ENCODE data around the gene MTRR. TPM values are rescaled to one million over a fixed set of nuclear protein-coding genes. Genes with fewer than 3 reads are reported as not detected.

MTRR gene
- total and polyA plus RNA-seq, 2 of the 4 experiments (the other 2 are of a cell fraction) = 33.2 to 33.5 TPM

DNA sequence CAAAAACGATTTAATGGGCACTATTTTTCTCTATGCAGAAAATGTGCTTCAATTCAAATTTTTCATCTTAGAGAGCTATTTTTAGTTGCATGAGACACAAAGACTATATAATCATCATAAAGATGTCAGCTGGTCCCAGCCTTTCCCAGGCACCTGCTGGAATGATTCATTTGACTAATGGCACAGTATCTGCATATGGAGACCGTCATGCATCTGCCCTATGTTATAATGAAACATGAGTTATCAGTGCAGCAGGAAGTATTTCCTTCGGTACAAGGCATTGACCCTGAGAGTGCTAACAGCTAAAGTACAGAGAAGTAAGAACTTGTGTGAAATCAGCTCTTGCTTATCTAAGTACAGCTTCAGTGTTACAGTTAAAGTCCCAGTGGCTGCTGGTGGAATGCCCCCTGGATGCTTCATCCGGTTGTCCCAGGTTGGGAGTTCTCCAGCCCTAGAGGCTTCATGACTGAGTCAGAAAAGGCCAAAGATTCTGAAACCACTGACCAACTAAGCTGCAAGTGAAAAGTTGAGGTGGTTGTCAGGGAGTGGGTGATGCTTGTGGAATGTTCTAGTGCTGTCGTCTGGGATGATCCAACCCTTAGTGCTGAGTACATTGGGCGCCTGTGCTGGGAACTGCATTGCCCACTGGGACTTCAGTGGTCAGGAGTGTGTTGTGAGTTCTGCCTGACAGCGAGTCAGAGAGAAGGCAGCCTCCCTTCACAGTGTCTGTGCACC, 57.2 kb downstream of the MTRR start:
- ChIA-PET CTCF (interaction anchor here (0.6 to 0.7 kb wide), 2 partner anchors 25 to 1081 kb away, joined by 3 to 4 read pairs; no protein-coding TSS in a partner anchor), POLR2A (ENCODE audit: unreplicated experiment) (no interaction called here)
- peak; percentile 99 for DNase-seq
- peak overlapping the region in 1 of 2 experiments; percentile 51; a peak in 2 of 4 replicates for H4K8ac ChIP-seq (ENCODE audit: low read depth in 2 of 2, low read length in 2 of 2)
- peak overlapping the region; percentile 23; the same call in 1 of the 2 replicates for H2BK20ac ChIP-seq (ENCODE audit: low read depth, low read length)
- dilution Hi-C loops (cut with HindIII; ENCODE audit: low sequenced_read_pairs, unreplicated experiment) (no loop called here), in situ Hi-C loops (cut with MboI; ENCODE audit: low sequenced_read_pairs) (loop anchor here (10.0 kb wide), 1 partner anchor 1279 kb away; no protein-coding TSS in a partner anchor), intact Hi-C loops (cut with micrococcal nuclease) (loop anchor here (5.0 to 10.0 kb wide), 2 partner anchors 919 to 1616 kb away; no protein-coding TSS in a partner anchor)
- WGBS, 2 experiments (ENCODE audit: extremely low coverage in 2 of 2, insufficient read length in 1 of 2) = no CpG with 5 or more reads among the region's 7 CpGs
- H2AFZ ChIP-seq (replicated peaks; ENCODE audit: low read length, poor library complexity) = peak overlapping the region; percentile 83
- peak overlapping the region; percentile 71; the same call in 1 of the 2 replicates for H3K14ac ChIP-seq (replicated peaks; ENCODE audit: low read depth, low read length)
- no peaks in the 10 kb centered on the region for H3K27me3 ChIP-seq (ENCODE audit: control insufficient read depth, insufficient read depth, low read length)
- peak overlapping the region; percentile 61 for H2BK5ac ChIP-seq (ENCODE audit: low read depth, low read length, poor library complexity, severe bottlenecking)
- H3K4ac ChIP-seq (ENCODE audit: low read depth, low read length) = peak overlapping the region; percentile 63; the same call in 1 of the 2 replicates
- peak overlapping the region; percentile 0; the same call in 1 of the 2 replicates for H3K27ac ChIP-seq (ENCODE audit: insufficient read depth, low read length)
- H3K23ac ChIP-seq (ENCODE audit: low read depth, low read length) = peak overlapping the region; percentile 86; the same call in 1 of the 2 replicates
- H3K4me2 ChIP-seq (ENCODE audit: low read depth, low read length) = peak overlapping the region; percentile 48; the same call in 1 of the 2 replicates
- H2AK9ac ChIP-seq (replicated peaks; ENCODE audit: low read depth, low read length, poor library complexity) = peak overlapping the region; percentile 68
- no peak overlapping the region for H3K56ac ChIP-seq (ENCODE audit: extremely low read depth, insufficient read depth, low read length)
- 0 out of 2 replicates have a peak overlapping the region, but pooled peaks have one; percentile 21 for H4K91ac ChIP-seq (ENCODE audit: insufficient read depth, low read depth, low read length)
- H3K9me1 ChIP-seq (ENCODE audit: insufficient read depth, low read length) = peaks cover 8% of the 10 kb centered on the region
- H3K9me3 ChIP-seq (ENCODE audit: control insufficient read depth, insufficient read depth, low read length) = no peaks in the 10 kb centered on the region
- H4K5ac ChIP-seq (ENCODE audit: low read depth, low read length) = no peak overlapping the region
- no peaks in the 10 kb centered on the region for H4K20me1 ChIP-seq (ENCODE audit: insufficient read depth, low read length)
- no peaks in the 10 kb centered on the region for H3K79me1 ChIP-seq (ENCODE audit: low read depth in 1 of 2, low read length in 2 of 2)
- no peaks in the 10 kb centered on the region for H3K36me3 ChIP-seq (ENCODE audit: control insufficient read depth, insufficient read depth, low read length)
- no peak overlapping the region for H2BK15ac ChIP-seq (ENCODE audit: low read depth, low read length)
- BruUV-seq (replicated peaks) = no TSS peak
- no peak overlapping the region for H3K4me3 ChIP-seq (ENCODE audit: insufficient read depth, low read depth, low read length)
- no peak overlapping the region for H3K9ac ChIP-seq (ENCODE audit: low read depth, low read length)
- peaks cover 2% of the 10 kb centered on the region for H3K4me1 ChIP-seq (ENCODE audit: control insufficient read depth, insufficient read depth, low read length)
- peak overlapping the region; percentile 45; the same call in 1 of the 2 replicates for H2BK120ac ChIP-seq (ENCODE audit: low read depth, low read length)
- peak; percentile 88 for ATAC-seq (ENCODE audit: low read depth)
- no peak overlapping the region for H3K18ac ChIP-seq (ENCODE audit: low read depth, low read length)
- H2AK5ac ChIP-seq (ENCODE audit: low read depth, low read length) = 0 out of 2 replicates have a peak overlapping the region, but pooled peaks have one; percentile 43
- TF ChIP-seq MAZ (IDR thresholded peaks at IDR 0.05; ENCODE audit: borderline replicate concordance, low read depth, low read length) = 0 out of 2 replicates have a peak, but pooled peaks have one; percentile 14
- no peak for TF ChIP-seq MXI1 (IDR thresholded peaks at IDR 0.05; ENCODE audit: borderline replicate concordance, low read depth, low read length)
- no peak for TF ChIP-seq SMC3 (IDR thresholded peaks at IDR 0.05; ENCODE audit: low read depth, low read length)
- TF ChIP-seq MAFK (IDR thresholded peaks at IDR 0.05; ENCODE audit: low read depth, low read length) = peak; percentile 1; the same call in 1 of the 2 replicates
- no peak; the same call in 1 of the 2 replicates for TF ChIP-seq CHD1 (IDR thresholded peaks at IDR 0.05; ENCODE audit: low read depth, low read length)
- 0 out of 2 replicates have a peak, but pooled peaks have one; percentile 5 for TF ChIP-seq RAD21 (IDR thresholded peaks at IDR 0.05; ENCODE audit: low read length)
- no peak; the same call in 1 of the 2 replicates for TF ChIP-seq BHLHE40 (IDR thresholded peaks at IDR 0.05; ENCODE audit: low read depth, low read length)
- peak; percentile 50 for TF ChIP-seq RCOR1 (IDR thresholded peaks at IDR 0.05; ENCODE audit: insufficient replicate concordance, low read length)
- TF ChIP-seq, protein P1, sequence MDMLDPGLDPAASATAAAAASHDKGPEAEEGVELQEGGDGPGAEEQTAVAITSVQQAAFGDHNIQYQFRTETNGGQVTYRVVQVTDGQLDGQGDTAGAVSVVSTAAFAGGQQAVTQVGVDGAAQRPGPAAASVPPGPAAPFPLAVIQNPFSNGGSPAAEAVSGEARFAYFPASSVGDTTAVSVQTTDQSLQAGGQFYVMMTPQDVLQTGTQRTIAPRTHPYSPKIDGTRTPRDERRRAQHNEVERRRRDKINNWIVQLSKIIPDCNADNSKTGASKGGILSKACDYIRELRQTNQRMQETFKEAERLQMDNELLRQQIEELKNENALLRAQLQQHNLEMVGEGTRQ (IDR thresholded peaks at IDR 0.05; ENCODE audit: low read depth, low read length) = no peak
- no peak for TF ChIP-seq NFE2L2 (IDR thresholded peaks at IDR 0.05; ENCODE audit: low read depth, low read length)
- no peak for TF ChIP-seq POLR2A (IDR thresholded peaks at IDR 0.05; ENCODE audit: low read depth, low read length)
- TF ChIP-seq FOS (IDR thresholded peaks at IDR 0.05; ENCODE audit: low read depth, low read length) = peak; percentile 69
- TF ChIP-seq, protein P2, sequence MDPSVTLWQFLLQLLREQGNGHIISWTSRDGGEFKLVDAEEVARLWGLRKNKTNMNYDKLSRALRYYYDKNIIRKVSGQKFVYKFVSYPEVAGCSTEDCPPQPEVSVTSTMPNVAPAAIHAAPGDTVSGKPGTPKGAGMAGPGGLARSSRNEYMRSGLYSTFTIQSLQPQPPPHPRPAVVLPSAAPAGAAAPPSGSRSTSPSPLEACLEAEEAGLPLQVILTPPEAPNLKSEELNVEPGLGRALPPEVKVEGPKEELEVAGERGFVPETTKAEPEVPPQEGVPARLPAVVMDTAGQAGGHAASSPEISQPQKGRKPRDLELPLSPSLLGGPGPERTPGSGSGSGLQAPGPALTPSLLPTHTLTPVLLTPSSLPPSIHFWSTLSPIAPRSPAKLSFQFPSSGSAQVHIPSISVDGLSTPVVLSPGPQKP (IDR thresholded peaks at IDR 0.05; ENCODE audit: borderline replicate concordance, low read depth, low read length) = no peak
- no peak for TF ChIP-seq RFX5 (IDR thresholded peaks at IDR 0.05; ENCODE audit: low read depth, low read length)
